Mammary microvascular endothelial cell (primary cell): ENCODE data around the gene HTR3A. TPM values are rescaled to one million over a fixed set of nuclear protein-coding genes. Genes with fewer than 3 reads are reported as not detected.

Source experiments
- total RNA-seq: library from RNA; depleted of rRNA; stranded (reverse); fragments of >200 nt; gene quantifications from 2 replicates; pipeline ENCODE4 v1.2.3, GENCODE V29; 2015

HTR3A gene
- not detected in 2 replicates for total RNA-seq

DNA sequence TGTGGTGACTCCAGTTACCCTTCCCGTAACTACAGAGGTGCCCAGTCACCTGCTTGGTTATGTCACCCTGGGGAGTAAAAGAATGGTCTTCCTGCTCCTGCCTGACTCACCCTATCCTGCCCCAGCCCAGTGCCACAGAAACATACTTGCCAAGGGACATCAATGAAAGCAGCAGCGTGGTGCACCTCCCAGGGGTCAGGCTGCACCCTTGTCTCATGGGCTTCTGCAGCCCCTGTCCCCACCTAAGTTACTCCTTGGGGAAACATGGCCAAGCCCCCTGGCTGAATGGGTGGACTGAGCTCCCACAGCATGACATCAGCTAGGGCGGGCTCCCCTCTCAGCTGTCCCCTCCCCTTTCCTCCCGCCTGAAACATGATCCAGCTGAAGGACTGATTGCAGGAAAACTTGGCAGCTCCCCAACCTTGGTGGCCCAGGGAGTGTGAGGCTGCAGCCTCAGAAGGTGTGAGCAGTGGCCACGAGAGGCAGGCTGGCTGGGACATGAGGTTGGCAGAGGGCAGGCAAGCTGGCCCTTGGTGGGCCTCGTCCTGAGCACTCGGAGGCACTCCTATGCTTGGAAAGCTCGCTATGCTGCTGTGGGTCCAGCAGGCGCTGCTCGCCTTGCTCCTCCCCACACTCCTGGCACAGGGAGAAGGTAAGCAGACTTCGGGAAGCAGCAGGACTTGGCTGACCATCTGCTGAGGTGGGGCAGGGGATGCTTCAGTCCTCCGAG is at the start of gene HTR3A:
HTR3A (plus strand) TSS at position 368 of the 730 bp plus-strand sequence; CDS start at position 586, 218 bp downstream.

Other genes with a start within 250 kb of the HTR3A start
- 22.7 and 24.5 TPM in 2 replicates for gene ZW10, start 201.4 kb upstream of the HTR3A start, total RNA-seq
- not detected in 2 replicates for gene CLDN25, start 195.3 kb upstream of the HTR3A start, total RNA-seq
- 18.7 and 19.5 TPM in 2 replicates for gene USP28, start 99.5 kb upstream of the HTR3A start, total RNA-seq
- not detected in 2 replicates for gene HTR3B, start 70.3 kb upstream of the HTR3A start, total RNA-seq
- gene ZBTB16, start 84.6 kb downstream of the HTR3A start, total RNA-seq, result 6.9 and 9.3 TPM in 2 replicates